B cell (primary cell): ENCODE measurements around the gene MYO1E. TPM values are rescaled to one million over a fixed set of nuclear protein-coding genes. Genes with fewer than 3 reads are reported as not detected.

Experiments
- ATAC-seq: fragments of 200-7000 bp; cut with Tn5 transposase; one replicate; pipeline ENCODE4 v1.10.0; 2021; ENCODE audit warnings: low read depth, mild to moderate bottlenecking, moderate number of reproducible peaks, moderate library complexity
- CTCF ChIA-PET: fragments of 350-600 bp; sonication (Branson Sonifier 250); formaldehyde crosslinking; loops from one replicate; lab custom pipeline; 2021; ENCODE audit warnings: antibody characterized with exemption, inconsistent platforms; lab: Charles Lee
- POLR2A ChIA-PET: fragments of 350-600 bp; sonication (Branson Sonifier 250); formaldehyde crosslinking; loops from one replicate; lab custom pipeline; 2021; ENCODE audit warnings: antibody characterized with exemption; lab: Charles Lee
- DNase-seq: peaks from one replicate; pipeline ENCODE4 v3.0.0; 2013
- H2AFZ ChIP-seq: 2 replicates; pipeline ENCODE4 v1.6.1; 2012; ENCODE audit warnings: mild to moderate bottlenecking, low read depth, low read length; ENCODE audit not compliant: insufficient read depth, poor library complexity, severe bottlenecking
- H3K27ac ChIP-seq, 2 donors: 1 replicate in 1 of 2; 2 replicates in 1 of 2; pipeline ENCODE4 v1.5.1; 2012 to 2013; ENCODE audit warnings: low read length in 2 of 2, mild to moderate bottlenecking in 2 of 2, moderate library complexity in 1 of 2
- H3K27me3 ChIP-seq, 4 experiments: fragments of 200-600 bp in 1 of 4; sonication (generic) in 1 of 4; replicated peaks in 1 of 4; 1 replicate in 2 of 4; 2 replicates in 2 of 4; pipeline versions ENCODE4 v1.6.1 to v1.7.0; 2013 to 2016; ENCODE audit warnings: low read length in 3 of 4, mild to moderate bottlenecking in 2 of 4, mixed read lengths in 1 of 4, moderate library complexity in 1 of 4; ENCODE audit not compliant: insufficient read depth in 4 of 4, control insufficient read depth in 3 of 4; ENCODE audit errors: control extremely low read depth in 1 of 4
- H3K36me3 ChIP-seq, 2 experiments: replicated peaks in 1 of 2; 1 replicate in 1 of 2; 2 replicates in 1 of 2; pipeline versions ENCODE4 v1.6.1 to v1.7.1; 2013; ENCODE audit warnings: low read length in 1 of 2; ENCODE audit not compliant: insufficient read depth in 2 of 2, control insufficient read depth in 1 of 2; ENCODE audit errors: control extremely low read depth in 1 of 2, extremely low read depth in 1 of 2
- H3K4me1 ChIP-seq, 2 donors: fragments of 200-600 bp in 1 of 2; sonication (generic) in 1 of 2; 1 replicate in 1 of 2; 2 replicates in 1 of 2; pipeline versions ENCODE4 v1.5.1 to v1.6.1; 2013 to 2017; ENCODE audit warnings: low read length in 2 of 2; ENCODE audit not compliant: control insufficient read depth in 2 of 2, insufficient read depth in 2 of 2
- H3K4me2 ChIP-seq: replicated peaks from 2 replicates; pipeline ENCODE3; 2012; ENCODE audit warnings: mild to moderate bottlenecking, low read depth, low read length; ENCODE audit not compliant: poor library complexity, severe bottlenecking
- H3K4me3 ChIP-seq, 5 experiments: fragments of 200-600 bp in 1 of 5; sonication (generic) in 1 of 5; 1 replicate in 3 of 5; 2 replicates in 2 of 5; pipeline versions ENCODE4 v1.5.1 to v1.7.0; 2011 to 2016; ENCODE audit warnings: low read length in 4 of 5, mild to moderate bottlenecking in 4 of 5, low read depth in 2 of 5, control low read depth in 1 of 5, moderate library complexity in 1 of 5; ENCODE audit not compliant: insufficient read depth in 1 of 5; ENCODE audit errors: control extremely low read depth in 1 of 5, extremely low read depth in 1 of 5
- H3K79me2 ChIP-seq: fragments of 200-600 bp; sonication (generic); one replicate; pipeline ENCODE4 v1.6.0; 2016; ENCODE audit warnings: low read length; ENCODE audit not compliant: control insufficient read depth, insufficient read depth
- H3K9ac ChIP-seq: fragments of 200-600 bp; sonication (generic); 2 replicates; pipeline ENCODE4 v1.6.1; 2017; ENCODE audit warnings: mild to moderate bottlenecking, low read length, moderate library complexity
- H3K9me3 ChIP-seq, 3 donors: one replicate each; pipeline versions ENCODE4 v1.6.1 to v1.7.1; 2013; ENCODE audit warnings: low read length in 2 of 3; ENCODE audit not compliant: control insufficient read depth in 2 of 3, insufficient read depth in 1 of 3; ENCODE audit errors: control extremely low read depth in 1 of 3
- H4K20me1 ChIP-seq: 2 replicates; pipeline ENCODE4 v1.6.0; 2012; ENCODE audit warnings: mild to moderate bottlenecking, low read length; ENCODE audit not compliant: insufficient read depth, control insufficient read depth, poor library complexity, severe bottlenecking
- H3K27ac Mint-ChIP-seq: one replicate; pipeline ENCODE4 v1.8.0; 2021; ENCODE audit warnings: mixed read lengths
- H3K27me3 Mint-ChIP-seq: one replicate; pipeline ENCODE4 v1.8.0; 2021; ENCODE audit warnings: mixed read lengths
- H3K4me1 Mint-ChIP-seq: one replicate; pipeline ENCODE4 v1.8.0; 2021; ENCODE audit warnings: mixed read lengths
- H3K4me3 Mint-ChIP-seq: one replicate; pipeline ENCODE4 v1.8.0; 2021; ENCODE audit warnings: mixed read lengths
- H3K9me3 Mint-ChIP-seq: one replicate; pipeline ENCODE4 v1.8.0; 2022; ENCODE audit warnings: mixed read lengths; ENCODE audit not compliant: insufficient read depth
- CTCF ChIP-seq: fragments of 200-600 bp; IDR thresholded peaks from one replicate; pipeline ENCODE4 v1.8.0; 2022; ENCODE audit warnings: antibody characterized with exemption, mild to moderate bottlenecking
- EZH2 ChIP-seq: IDR thresholded peaks from 2 replicates; pipeline ENCODE4 v1.6.1; 2012; ENCODE audit warnings: borderline replicate concordance, low read depth, mild to moderate bottlenecking, moderate library complexity, low read length; ENCODE audit not compliant: insufficient read depth, poor library complexity, severe bottlenecking
- WGBS: methylation state at CpG from one replicate; pipeline ENCODE4 v1.1.5; 2013; ENCODE audit warnings: missing lambda C conversion rate; ENCODE audit not compliant: insufficient coverage; 5-methylcytosine and 5-hydroxymethylcytosine counted together
- intact Hi-C: fragments of 100-400 bp; cut with micrococcal nuclease; formaldehyde crosslinking; loops from one replicate; pipeline ENCODE4 v1.10.0; 2022
- polyA plus RNA-seq: library from polyadenylated mRNA; depleted of rRNA; stranded (reverse); fragments of >200 nt; gene quantifications from 2 replicates; pipeline ENCODE4 v1.2.3, GENCODE V29; 2012
- total RNA-seq, 2 donors: library from RNA; stranded (reverse); fragments of 120-200 nt in 1 of 2; gene quantifications; 1 replicate in 1 of 2; 2 replicates in 1 of 2; pipeline versions ENCODE4 v1.2.3 to v1.2.4, GENCODE V29; 2013 to 2022

MYO1E gene
- total and polyA plus RNA-seq, 2 donors (not counting 1 experiment from before 2014, with no cell fraction given), result 11.9 to 100.0 TPM

DNA sequence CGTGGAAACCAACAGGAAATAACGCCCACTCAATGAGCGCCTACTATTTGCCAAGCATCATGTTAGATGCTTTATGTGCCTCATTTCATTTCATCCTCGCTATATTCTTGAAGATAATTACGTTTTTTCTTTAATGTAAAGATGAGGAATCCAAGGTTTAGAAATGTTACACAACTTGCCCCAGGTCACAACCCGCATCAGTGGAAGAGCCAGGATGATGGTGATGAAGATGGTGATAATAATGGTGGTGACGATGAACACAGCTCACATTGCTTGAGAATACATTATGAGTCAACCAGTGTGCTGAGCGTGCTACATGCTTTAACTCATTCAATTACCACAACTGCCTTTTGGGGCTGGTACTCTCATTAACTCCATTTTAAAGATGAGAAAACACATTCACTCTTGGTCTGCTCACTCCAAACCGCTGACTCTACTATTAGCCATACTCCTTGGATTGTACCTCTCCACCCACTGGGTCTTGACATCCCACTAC is 21.5 kb upstream of the MYO1E start:
- H3K27me3 Mint-ChIP-seq, result no peaks in the 10 kb centered on the region
- intact Hi-C loops, result no loop called here
- no peaks in the 10 kb centered on the region for H3K36me3 ChIP-seq
- H4K20me1 ChIP-seq, result no peaks in the 10 kb centered on the region
- no peak overlapping the region for H3K4me3 ChIP-seq
- TF ChIP-seq CTCF, result no peak
- TF ChIP-seq EZH2, result no peak
- H3K4me2 ChIP-seq, result no peak overlapping the region
- ATAC-seq (no peak), DNase-seq (no peak)
- H3K27me3 ChIP-seq, result no peaks in the 10 kb centered on the region
- CTCF ChIA-PET, result interaction anchor here (0.8 to 0.9 kb wide), 2 partner anchors 10 to 18 kb away, joined by 4 read pairs; no protein-coding TSS in a partner anchor
- H3K9ac ChIP-seq, result no peak overlapping the region
- H2AFZ ChIP-seq, result no peak overlapping the region
- no peaks in the 10 kb centered on the region for H3K9me3 Mint-ChIP-seq
- WGBS, result 95% methylated on average over 8 of the region's 9 CpGs
- peaks cover 49 to 57% of the 10 kb centered on the region in 2 donors for H3K4me1 ChIP-seq
- no peaks in the 10 kb centered on the region for H3K79me2 ChIP-seq
- H3K9me3 ChIP-seq, result no peaks in the 10 kb centered on the region
- POLR2A ChIA-PET, result no interaction called here
- H3K4me3 Mint-ChIP-seq, result no peak overlapping the region
- H3K27ac ChIP-seq, result no peak overlapping the region
- no peak overlapping the region for H3K27ac Mint-ChIP-seq
- H3K4me1 Mint-ChIP-seq, result peaks cover 52% of the 10 kb centered on the region

DNA sequence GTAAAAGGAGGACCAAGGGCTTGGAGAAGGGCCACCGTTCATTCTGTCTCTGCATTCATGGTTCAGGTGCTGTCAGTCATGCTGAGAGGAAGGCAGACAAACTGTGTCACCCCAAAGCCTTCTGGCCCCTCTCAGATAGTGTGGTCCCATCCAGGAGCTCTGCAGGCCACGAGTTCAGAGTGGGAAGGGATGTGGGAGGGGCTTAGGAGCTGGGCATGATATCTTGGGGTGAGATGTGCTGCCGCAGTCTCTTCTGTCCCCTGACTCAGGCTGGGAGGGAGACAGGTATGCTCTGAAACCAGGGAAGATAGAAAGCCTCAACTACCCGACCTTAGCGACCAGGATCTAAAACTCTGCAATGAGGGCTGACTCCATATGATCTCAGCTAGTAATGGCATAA is 19.6 kb upstream of the MYO1E start:
- Histone ChIP-seq H3K27ac (no peak overlapping the region), H3K36me3 (no peaks in the 10 kb centered on the region), H3K27me3 (no peaks in the 10 kb centered on the region), H3K4me2 (no peak overlapping the region), H4K20me1 (no peaks in the 10 kb centered on the region), H3K4me3 (no peak overlapping the region), H3K9me3 (no peaks in the 10 kb centered on the region), H2AFZ (no peak overlapping the region), H3K79me2 (no peaks in the 10 kb centered on the region), H3K9ac (no peak overlapping the region), H3K4me1 (peaks cover 30 to 38% of the 10 kb centered on the region in 2 donors)
- CTCF ChIA-PET, result interaction anchor here (1.1 kb wide), 1 partner anchor 18 kb away, joined by 4 read pairs; no protein-coding TSS in a partner anchor
- Mint-ChIP-seq H3K9me3 (no peaks in the 10 kb centered on the region), H3K27ac (no peak overlapping the region), H3K4me3 (no peak overlapping the region), H3K4me1 (peaks cover 36% of the 10 kb centered on the region), H3K27me3 (no peaks in the 10 kb centered on the region)
- POLR2A ChIA-PET, result no interaction called here
- DNase-seq (no peak), ATAC-seq (no peak)
- TF ChIP-seq EZH2, result no peak
- no peak for TF ChIP-seq CTCF
- WGBS, result 91% methylated on average over 4 of the region's 5 CpGs
- intact Hi-C loops, result no loop called here
